Adrenal gland (tissue), 12 donors: ENCODE measurements around the gene POC1A. TPM values are rescaled to one million over a fixed set of nuclear protein-coding genes. Genes with fewer than 3 reads are reported as not detected.

Experiments
- DNase-seq, 7 donors: peaks; one replicate each; pipeline ENCODE4 v3.0.0-alpha.2; 2019 to 2020
- H3K27ac ChIP-seq, 5 donors: fragments of 200-600 bp; sonication (generic) in 4 of 5; 1 replicate in 3 of 5; 2 replicates in 2 of 5; pipeline versions ENCODE4 v1.5.1 to v1.8.0; 2016 to 2020; ENCODE audit warnings: mild to moderate bottlenecking in 1 of 5
- H3K27me3 ChIP-seq: fragments of 200-600 bp; 2 replicates; pipeline ENCODE4 v1.8.0; 2021
- H3K36me3 ChIP-seq, 2 donors: fragments of 200-600 bp; replicated peaks in 1 of 2; 1 replicate in 1 of 2; 2 replicates in 1 of 2; pipeline versions ENCODE4 v1.5.1 to v1.8.0; 2018 to 2022
- H3K4me1 ChIP-seq, 2 donors: fragments of 200-600 bp; replicated peaks in 1 of 2; 1 replicate in 1 of 2; 2 replicates in 1 of 2; pipeline versions ENCODE4 v1.5.1 to v1.8.0; 2018 to 2021
- H3K4me3 ChIP-seq, 4 donors: fragments of 200-600 bp; sonication (generic) in 3 of 4; one replicate each; pipeline ENCODE4 v1.5.1; 2016 to 2018
- H3K9me3 ChIP-seq, 3 donors: fragments of 200-600 bp; sonication (generic) in 1 of 3; replicated peaks in 1 of 3; 1 replicate in 2 of 3; 2 replicates in 1 of 3; pipeline versions ENCODE4 v1.5.1 to v1.8.0; 2016 to 2021
- POLR2A ChIP-seq, 2 donors: fragments of 450-650 bp; IDR thresholded peaks; one replicate each; pipeline ENCODE4 v1.6.1; 2017; ENCODE audit warnings: antibody characterized with exemption in 2 of 2, mild to moderate bottlenecking in 2 of 2, moderate library complexity in 1 of 2
- WGBS, 4 donors: extraction: QIAGEN DNeasy Blood & Tissue Kit in 2 of 4; methylation state at CpG; one replicate each; pipeline versions ENCODE4 v1.1.5 to v1.1.7; 2013 to 2017; 5-methylcytosine and 5-hydroxymethylcytosine counted together
- intact Hi-C, 2 donors: fragments of 100-400 bp; cut with DNase I; formaldehyde crosslinking; loops; one replicate each; pipeline versions ENCODE4 v1.14.1 to v1.15.0; 2022 to 2023
- polyA plus RNA-seq, 3 donors: library from polyadenylated mRNA; stranded (reverse); fragments of 200-250 nt in 2 of 3; fragments of 350-450 nt in 1 of 3; fragmentation: Illumina TruSeq in 1 of 3; extraction: RNeasy Lipid Tissue Mini Kit (QIAGEN cat#74804) in 1 of 3; gene quantifications; one replicate each; pipeline ENCODE4 v1.2.3, GENCODE V29; 2013 to 2014
- total RNA-seq, 9 donors: library from RNA; depleted of rRNA in 4 of 9; stranded (reverse); fragments of >200 nt in 4 of 9; fragments of 120-200 nt in 1 of 9; fragmentation: NEBNext Ultra II Directional in 1 of 9; extraction: Animal tissue kit (Norgen Biotek cat#: 25700) in 1 of 9; gene quantifications; one replicate each; pipeline versions ENCODE4 v1.1.0 to v1.2.4, GENCODE V29; 2013 to 2023
- TF ChIP-seq, protein P1 (sequence below), 6 experiments: fragments of 450-650 bp in 4 of 6; fragments of 200-600 bp in 2 of 6; sonication (generic) in 1 of 6; IDR thresholded peaks; 1 replicate in 5 of 6; 2 replicates in 1 of 6; pipeline versions ENCODE4 v1.5.1 to v1.8.0; 2016 to 2021; ENCODE audit warnings: antibody characterized with exemption in 6 of 6, mild to moderate bottlenecking in 2 of 6, moderate library complexity in 1 of 6
- donor health status: healthy with polysubstance abuse.
- donor health status: Bipolar disorder and iron deficiency.
- donor health status: DM: yes; HTN: yes; CAD: no.
- donor health status: DM: no; HTN: no; CAD: no.
- donor health status: DM: no; HTN: no; CAD: no.
- donor health status: DM: yes; HTN: yes; CAD: no.

Gene POC1A
- total and polyA plus RNA-seq, 12 donors = 2.0 to 8.4 (median 5.5) TPM

DNA sequence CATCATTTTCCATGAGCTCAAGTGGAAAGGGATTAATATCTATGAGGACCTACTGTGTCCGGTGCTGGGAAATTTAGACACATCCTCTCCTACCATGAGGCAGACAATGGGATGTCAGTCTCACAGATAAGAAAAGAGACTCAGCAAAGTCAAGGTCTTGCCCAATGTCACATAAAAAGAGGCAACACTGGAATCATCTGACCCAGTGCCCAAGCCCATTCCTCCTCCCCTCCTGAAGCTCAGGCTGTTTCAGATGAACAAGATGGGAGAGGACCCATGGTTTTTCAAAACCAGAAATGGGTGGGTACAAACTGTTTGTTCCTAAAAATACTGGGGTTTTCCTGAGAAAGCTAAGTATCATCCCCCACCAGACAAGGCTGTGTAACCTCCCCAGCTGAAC lies 22.2 kb downstream of the POC1A start:
- no peaks in the 10 kb centered on the region for H3K36me3 ChIP-seq
- H3K9me3 ChIP-seq = no peaks in the 10 kb centered on the region
- no peak for TF ChIP-seq POLR2A (IDR thresholded peaks at IDR 0.05)
- peak in 2 of 7 donors; percentile 48 to 54 for DNase-seq
- peak overlapping the region in 2 of 5 donors; percentile 3 to 26 for H3K27ac ChIP-seq
- 14 to 56% (median 45%) methylated on average over 1 of the region's 1 CpG for WGBS, 4 donors
- H3K4me1 ChIP-seq = peaks cover 11 to 24% of the 10 kb centered on the region in 2 donors
- H3K4me3 ChIP-seq = no peak overlapping the region
- intact Hi-C loops = no loop called here
- H3K27me3 ChIP-seq = no peaks in the 10 kb centered on the region

DNA sequence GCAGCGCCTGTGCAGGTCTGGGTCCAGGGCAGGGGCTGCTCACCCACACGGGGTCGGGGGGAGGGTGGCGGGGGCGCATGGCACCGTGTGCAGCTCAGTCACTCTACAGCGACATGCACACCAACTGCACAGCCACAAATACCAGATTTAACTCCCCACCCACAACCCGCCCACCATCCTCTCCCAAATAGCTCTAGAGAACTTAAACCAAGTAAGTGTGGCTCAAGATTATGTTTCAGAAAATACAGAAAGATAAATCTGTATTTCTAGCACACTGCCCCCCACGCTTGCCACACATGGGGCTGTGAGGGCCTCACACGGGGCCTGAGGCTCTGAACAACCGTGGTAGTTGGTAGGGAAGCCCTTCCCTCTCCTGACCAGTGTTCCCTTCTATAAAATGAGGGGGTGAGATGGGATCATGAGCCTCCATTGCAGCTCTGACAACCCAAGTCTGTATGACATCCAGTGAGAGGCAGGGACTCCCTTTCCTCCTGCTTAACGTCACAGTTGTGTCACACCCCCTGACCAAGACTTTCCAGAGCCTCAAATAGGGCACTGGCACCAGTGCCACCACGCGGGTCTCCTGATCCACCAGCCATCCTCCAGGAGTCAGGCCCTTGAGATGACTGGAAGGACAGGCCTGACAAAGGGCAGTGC lies 23.1 kb downstream of the POC1A start:
- Histone ChIP-seq H3K9me3 (no peaks in the 10 kb centered on the region), H3K36me3 (no peaks in the 10 kb centered on the region), H3K27me3 (no peaks in the 10 kb centered on the region), H3K27ac (no peak overlapping the region), H3K4me1 (peaks cover 11 to 24% of the 10 kb centered on the region in 2 donors), H3K4me3 (no peak overlapping the region)
- no peak for DNase-seq
- 88 to 91% (median 88%) methylated on average over 5 to 14 of the region's 14 CpGs for WGBS, 4 donors
- TF ChIP-seq, protein P1, sequence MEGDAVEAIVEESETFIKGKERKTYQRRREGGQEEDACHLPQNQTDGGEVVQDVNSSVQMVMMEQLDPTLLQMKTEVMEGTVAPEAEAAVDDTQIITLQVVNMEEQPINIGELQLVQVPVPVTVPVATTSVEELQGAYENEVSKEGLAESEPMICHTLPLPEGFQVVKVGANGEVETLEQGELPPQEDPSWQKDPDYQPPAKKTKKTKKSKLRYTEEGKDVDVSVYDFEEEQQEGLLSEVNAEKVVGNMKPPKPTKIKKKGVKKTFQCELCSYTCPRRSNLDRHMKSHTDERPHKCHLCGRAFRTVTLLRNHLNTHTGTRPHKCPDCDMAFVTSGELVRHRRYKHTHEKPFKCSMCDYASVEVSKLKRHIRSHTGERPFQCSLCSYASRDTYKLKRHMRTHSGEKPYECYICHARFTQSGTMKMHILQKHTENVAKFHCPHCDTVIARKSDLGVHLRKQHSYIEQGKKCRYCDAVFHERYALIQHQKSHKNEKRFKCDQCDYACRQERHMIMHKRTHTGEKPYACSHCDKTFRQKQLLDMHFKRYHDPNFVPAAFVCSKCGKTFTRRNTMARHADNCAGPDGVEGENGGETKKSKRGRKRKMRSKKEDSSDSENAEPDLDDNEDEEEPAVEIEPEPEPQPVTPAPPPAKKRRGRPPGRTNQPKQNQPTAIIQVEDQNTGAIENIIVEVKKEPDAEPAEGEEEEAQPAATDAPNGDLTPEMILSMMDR (IDR thresholded peaks at IDR 0.05) = no peak
- TF ChIP-seq POLR2A (IDR thresholded peaks at IDR 0.05) = no peak
- intact Hi-C loops = no loop called here

DNA sequence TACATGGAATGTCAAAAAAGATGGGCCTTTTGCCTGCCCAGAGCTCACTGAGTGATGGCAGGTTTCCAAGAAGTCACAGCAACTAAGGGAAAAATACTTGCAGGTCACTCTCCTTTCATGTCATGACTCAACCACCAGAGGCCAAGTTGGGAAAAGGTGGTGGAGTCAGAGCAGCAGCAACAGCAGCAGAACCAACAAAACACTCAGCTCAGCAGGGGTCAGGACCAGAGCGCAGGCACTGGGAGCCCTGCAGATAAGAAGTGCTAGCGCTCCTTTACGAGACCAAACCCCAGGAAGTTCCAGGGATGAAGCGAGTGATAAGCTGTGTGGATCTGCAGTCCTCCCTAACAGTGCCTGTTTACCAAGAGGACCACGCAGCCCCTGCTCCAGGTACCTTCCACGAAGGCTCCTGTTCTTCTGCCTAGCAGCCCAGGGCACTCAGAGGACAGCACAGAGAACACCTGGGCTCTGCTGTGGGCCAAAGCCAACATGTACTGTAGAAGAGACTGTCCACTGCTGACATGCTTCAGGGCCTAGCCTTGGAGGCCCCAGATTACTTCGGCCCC lies 26.0 kb downstream of the POC1A start:
- Histone ChIP-seq H3K27me3 (no peaks in the 10 kb centered on the region), H3K4me1 (peaks cover 11 to 24% of the 10 kb centered on the region in 2 donors), H3K27ac (peak overlapping the region in 4 of 5 donors; percentile 60 to 83 (median 80)), H3K9me3 (no peaks in the 10 kb centered on the region), H3K4me3 (no peak overlapping the region), H3K36me3 (no peaks in the 10 kb centered on the region)
- intact Hi-C loops = no loop called here
- TF ChIP-seq, protein P1 (IDR thresholded peaks at IDR 0.05) = peak in 2 of 6 experiments; percentile 14 to 24
- peak in 1 of 2 donors; percentile 67 for TF ChIP-seq POLR2A (IDR thresholded peaks at IDR 0.05)
- peak; percentile 63 to 86 (median 83) for DNase-seq
- WGBS, 4 donors = 47 to 56% (median 54%) methylated on average over 5 to 7 of the region's 7 CpGs

DNA sequence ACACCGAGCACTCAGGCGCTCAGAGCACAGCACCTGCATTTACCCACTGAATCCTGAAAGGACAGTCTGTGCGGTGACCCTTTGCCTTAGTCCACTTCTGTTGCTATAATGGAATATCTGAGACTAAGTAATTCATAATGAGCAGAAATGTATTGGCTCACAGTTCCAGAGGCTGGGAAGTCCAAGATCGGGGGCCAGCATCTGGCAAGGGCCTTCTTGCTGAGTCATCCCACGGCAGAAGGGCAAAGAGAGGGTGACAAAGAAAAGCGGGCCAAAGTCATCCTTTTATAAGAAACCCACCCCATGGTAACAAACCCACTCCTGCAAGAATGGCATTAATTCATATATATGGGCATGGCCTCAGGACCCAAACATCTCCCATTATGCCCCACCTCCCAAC lies 27.7 kb downstream of the POC1A start:
- no peak overlapping the region for H3K27ac ChIP-seq
- TF ChIP-seq, protein P1 (IDR thresholded peaks at IDR 0.05) = no peak
- TF ChIP-seq POLR2A (IDR thresholded peaks at IDR 0.05) = no peak
- H3K4me3 ChIP-seq = no peak overlapping the region
- DNase-seq = no peak
- intact Hi-C loops = no loop called here
- H3K27me3 ChIP-seq = no peaks in the 10 kb centered on the region
- 87 to 97% (median 92%) methylated on average over 6 of the region's 6 CpGs for WGBS, 4 donors
- peaks cover 14 to 30% of the 10 kb centered on the region in 2 donors for H3K4me1 ChIP-seq
- H3K9me3 ChIP-seq = no peaks in the 10 kb centered on the region
- H3K36me3 ChIP-seq = no peaks in the 10 kb centered on the region
